ENCODE data around the gene C10orf90. TPM values are rescaled to one million over a fixed set of nuclear protein-coding genes. Genes with fewer than 3 reads are reported as not detected.
"Not testable (repeated sequence)": the region's sequence is repeated elsewhere in the genome, so short reads cannot be mapped to it uniquely, and the experiment has no call there.

Gene C10orf90
- total and polyA plus RNA-seq, 2 experiments from 2014 or later = not detected

- Histone ChIP-seq H3K27ac (no peak overlapping the region), H3K4me3 (no peak overlapping the region), H3K4me1 (ENCODE audit: low read depth) (peaks cover 8% of the 10 kb centered on the region), H3K27me3 (no peaks in the 10 kb centered on the region), H3K36me3 (no peaks in the 10 kb centered on the region), H3K9me3 (ENCODE audit: low read depth) (no peaks in the 10 kb centered on the region)
- TF ChIP-seq CTCF (IDR thresholded peaks at IDR 0.05; ENCODE audit: low read depth, low read length) = no peak
- DNase-seq (ENCODE audit: low read depth in 1 of 2, low spot score in 1 of 2) = no peak
Observed at GRCh38 chr10:126558881-126559280, 111.6 kb downstream of the C10orf90 start.

DNA sequence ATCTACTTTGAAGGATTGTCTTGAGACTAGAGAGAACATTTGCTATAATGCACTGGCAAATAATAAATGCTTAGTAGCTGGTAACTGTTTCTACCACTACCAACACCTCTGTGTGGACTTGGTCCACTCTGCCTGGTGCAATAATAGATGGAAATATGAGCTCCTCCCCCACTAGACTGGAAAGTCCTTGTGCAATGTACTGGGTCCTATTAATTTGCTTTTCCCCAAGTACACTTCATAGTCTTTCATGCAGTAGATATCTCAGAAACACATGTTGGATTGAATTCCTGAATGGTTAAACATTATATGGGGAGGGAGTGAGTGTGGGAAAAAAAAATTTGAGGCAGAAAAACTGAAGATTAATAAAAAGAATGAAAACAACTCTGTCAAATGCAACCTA lies 119.3 kb downstream of the C10orf90 start:
- DNase-seq (ENCODE audit: low read depth in 1 of 2, low spot score in 1 of 2) = no peak

GRCh38 chr10:126550586-126550985 lies 119.9 kb downstream of the C10orf90 start:
- not testable (repeated sequence) for H3K4me1 ChIP-seq (ENCODE audit: low read depth); DNase-seq (ENCODE audit: low read depth in 1 of 2, low spot score in 1 of 2); H3K9me3 ChIP-seq (ENCODE audit: low read depth); H3K27me3 ChIP-seq; H3K36me3 ChIP-seq; H3K4me3 ChIP-seq; H3K27ac ChIP-seq

More for the DNA sequence above, 119.3 kb downstream of the C10orf90 start:
- no peak for TF ChIP-seq CTCF (IDR thresholded peaks at IDR 0.05; ENCODE audit: low read depth, low read length)
- Histone ChIP-seq H3K36me3 (no peaks in the 10 kb centered on the region), H3K27me3 (no peaks in the 10 kb centered on the region), H3K4me3 (no peak overlapping the region), H3K4me1 (ENCODE audit: low read depth) (no peaks in the 10 kb centered on the region), H3K9me3 (ENCODE audit: low read depth) (no peaks in the 10 kb centered on the region), H3K27ac (no peak overlapping the region)

DNA sequence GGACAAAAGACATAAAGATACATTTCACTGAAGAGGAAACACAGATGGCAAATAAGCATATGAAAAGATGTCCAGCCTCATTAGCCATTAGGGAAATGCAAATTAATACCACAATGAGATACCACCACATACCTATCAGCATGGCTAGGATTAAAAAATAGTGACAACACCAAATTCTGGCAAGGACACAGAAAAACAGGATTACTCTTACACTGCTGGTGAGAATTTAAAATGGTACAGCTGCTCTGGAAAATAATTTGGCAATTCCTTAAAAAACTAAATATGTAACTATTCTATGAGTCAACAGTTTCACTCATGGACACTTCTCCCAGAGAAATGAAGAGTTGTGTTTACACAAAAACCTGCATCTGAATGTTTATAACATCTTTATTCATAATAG lies 121.1 kb downstream of the C10orf90 start:
- no peak for TF ChIP-seq CTCF (IDR thresholded peaks at IDR 0.05; ENCODE audit: low read depth, low read length)
- Histone ChIP-seq H3K27ac (no peak overlapping the region), H3K36me3 (no peaks in the 10 kb centered on the region), H3K9me3 (ENCODE audit: low read depth) (no peaks in the 10 kb centered on the region), H3K4me1 (ENCODE audit: low read depth) (no peaks in the 10 kb centered on the region), H3K27me3 (no peaks in the 10 kb centered on the region), H3K4me3 (no peak overlapping the region)
- DNase-seq (ENCODE audit: low read depth in 1 of 2, low spot score in 1 of 2) = peak in 1 of 2 donors; percentile 29

DNA sequence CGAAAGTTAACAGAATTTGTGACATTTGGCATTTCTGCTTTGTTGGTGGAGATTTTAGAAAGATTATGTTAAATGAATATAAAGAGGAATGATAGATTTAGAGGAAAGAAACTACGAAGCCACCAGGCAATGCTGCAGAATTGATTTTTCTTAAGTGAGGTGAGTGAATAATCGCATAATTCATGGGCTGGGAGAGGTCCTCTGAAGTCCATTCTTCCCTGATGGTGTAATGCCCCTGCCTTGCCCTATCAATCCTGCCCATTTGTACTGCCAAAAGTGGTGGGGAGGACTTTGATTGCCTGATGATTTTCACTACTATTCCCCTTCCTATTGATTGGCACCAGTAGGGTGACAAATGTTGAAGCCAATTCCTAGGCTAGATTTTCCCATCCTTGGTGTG lies 125.9 kb downstream of the C10orf90 start:
- Histone ChIP-seq H3K27ac (no peak overlapping the region), H3K4me3 (no peak overlapping the region), H3K9me3 (ENCODE audit: low read depth) (no peaks in the 10 kb centered on the region), H3K36me3 (no peaks in the 10 kb centered on the region), H3K4me1 (ENCODE audit: low read depth) (no peaks in the 10 kb centered on the region), H3K27me3 (no peaks in the 10 kb centered on the region)
- no peak for DNase-seq (ENCODE audit: low read depth in 1 of 2, low spot score in 1 of 2)
- no peak for TF ChIP-seq CTCF (IDR thresholded peaks at IDR 0.05; ENCODE audit: low read depth, low read length)

GRCh38 chr10:126538439-126539135 lies 131.9 kb downstream of the C10orf90 start:
- TF ChIP-seq CTCF (IDR thresholded peaks at IDR 0.05; ENCODE audit: low read depth, low read length) = no peak
- DNase-seq (ENCODE audit: low read depth in 1 of 2, low spot score in 1 of 2) = no peak
- H3K4me3 ChIP-seq = no peak overlapping the region
- no peak overlapping the region for H3K27ac ChIP-seq
- no peaks in the 10 kb centered on the region for H3K9me3 ChIP-seq (ENCODE audit: low read depth)
- H3K4me1 ChIP-seq (ENCODE audit: low read depth) = no peaks in the 10 kb centered on the region
- H3K27me3 ChIP-seq = no peaks in the 10 kb centered on the region
- no peaks in the 10 kb centered on the region for H3K36me3 ChIP-seq

All from cardiac muscle cell (in vitro differentiated cells and primary cell).